22Rv1 (cell line): Measurements from ENCODE around the gene PDP2.
A peak's percentile ranks its signal among the peaks of the same experiment; 100 is the strongest.

Experiments
- ZFX ChIP-seq: fragments of 450-650 bp; IDR thresholded peaks from 2 replicates; pipeline ENCODE4 v1.6.1; 2017; ENCODE audit warnings: antibody characterized with exemption, borderline replicate concordance
- TF ChIP-seq, protein P1 (sequence below): fragments of 450-650 bp; IDR thresholded peaks from 2 replicates; pipeline ENCODE4 v1.5.1; 2017; ENCODE audit warnings: mild to moderate bottlenecking

DNA sequence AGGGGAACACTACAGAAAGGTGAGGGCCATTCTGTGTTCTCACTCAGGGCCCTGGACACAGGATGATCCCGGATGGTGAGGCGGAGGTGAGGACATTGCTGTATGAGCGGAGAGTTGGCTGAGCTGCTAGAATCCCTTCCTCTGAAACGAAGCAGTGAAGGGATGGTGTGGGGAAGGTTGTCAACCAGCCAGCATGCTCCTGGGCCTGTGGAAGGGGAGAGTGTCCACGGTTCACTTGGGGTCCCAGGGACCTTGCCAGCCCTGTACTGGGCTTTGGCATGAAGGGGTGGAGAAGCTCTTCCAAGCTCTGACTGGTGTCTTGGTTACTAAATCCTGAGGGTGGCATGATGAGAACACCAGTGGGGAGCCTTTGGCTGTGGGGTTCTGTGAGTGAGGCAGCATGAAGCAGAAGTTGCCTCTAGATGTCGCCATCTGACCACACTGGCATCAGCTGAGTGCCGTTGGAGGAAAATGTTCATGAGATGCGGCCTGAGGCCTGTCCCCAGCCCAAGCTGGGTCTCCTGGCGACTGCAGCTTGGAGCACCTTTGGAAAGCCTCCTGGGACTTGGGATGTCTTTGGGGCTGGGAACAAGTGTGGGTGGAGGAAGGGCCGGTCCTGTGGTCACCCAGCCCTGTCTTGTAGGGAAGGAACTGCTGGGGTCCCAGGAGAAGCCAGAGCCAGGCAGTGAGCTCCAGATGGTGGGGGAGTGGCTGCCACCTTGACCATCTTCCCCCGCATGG is 14.8 kb downstream of the PDP2 start:
- TF ChIP-seq, protein P1, sequence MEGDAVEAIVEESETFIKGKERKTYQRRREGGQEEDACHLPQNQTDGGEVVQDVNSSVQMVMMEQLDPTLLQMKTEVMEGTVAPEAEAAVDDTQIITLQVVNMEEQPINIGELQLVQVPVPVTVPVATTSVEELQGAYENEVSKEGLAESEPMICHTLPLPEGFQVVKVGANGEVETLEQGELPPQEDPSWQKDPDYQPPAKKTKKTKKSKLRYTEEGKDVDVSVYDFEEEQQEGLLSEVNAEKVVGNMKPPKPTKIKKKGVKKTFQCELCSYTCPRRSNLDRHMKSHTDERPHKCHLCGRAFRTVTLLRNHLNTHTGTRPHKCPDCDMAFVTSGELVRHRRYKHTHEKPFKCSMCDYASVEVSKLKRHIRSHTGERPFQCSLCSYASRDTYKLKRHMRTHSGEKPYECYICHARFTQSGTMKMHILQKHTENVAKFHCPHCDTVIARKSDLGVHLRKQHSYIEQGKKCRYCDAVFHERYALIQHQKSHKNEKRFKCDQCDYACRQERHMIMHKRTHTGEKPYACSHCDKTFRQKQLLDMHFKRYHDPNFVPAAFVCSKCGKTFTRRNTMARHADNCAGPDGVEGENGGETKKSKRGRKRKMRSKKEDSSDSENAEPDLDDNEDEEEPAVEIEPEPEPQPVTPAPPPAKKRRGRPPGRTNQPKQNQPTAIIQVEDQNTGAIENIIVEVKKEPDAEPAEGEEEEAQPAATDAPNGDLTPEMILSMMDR: peak; percentile 84
- TF ChIP-seq ZFX: no peak
